Adrenal gland (tissue), 5 donors: ENCODE measurements around the gene PEAK1.

Experiments
- POLR2A ChIP-seq, 2 donors: fragments of 450-650 bp; IDR thresholded peaks; one replicate each; pipeline ENCODE4 v1.6.1; 2017; ENCODE audit warnings: antibody characterized with exemption in 2 of 2, mild to moderate bottlenecking in 2 of 2, moderate library complexity in 1 of 2
- TF ChIP-seq, protein P1 (sequence below), 6 experiments: fragments of 450-650 bp in 4 of 6; fragments of 200-600 bp in 2 of 6; sonication (generic) in 1 of 6; IDR thresholded peaks; 1 replicate in 5 of 6; 2 replicates in 1 of 6; pipeline versions ENCODE4 v1.5.1 to v1.8.0; 2016 to 2021; ENCODE audit warnings: antibody characterized with exemption in 6 of 6, mild to moderate bottlenecking in 2 of 6, moderate library complexity in 1 of 6
- donor health status: DM: no; HTN: no; CAD: no.

- TF ChIP-seq POLR2A (IDR thresholded peaks at IDR 0.05): no peak
- TF ChIP-seq, protein P1, sequence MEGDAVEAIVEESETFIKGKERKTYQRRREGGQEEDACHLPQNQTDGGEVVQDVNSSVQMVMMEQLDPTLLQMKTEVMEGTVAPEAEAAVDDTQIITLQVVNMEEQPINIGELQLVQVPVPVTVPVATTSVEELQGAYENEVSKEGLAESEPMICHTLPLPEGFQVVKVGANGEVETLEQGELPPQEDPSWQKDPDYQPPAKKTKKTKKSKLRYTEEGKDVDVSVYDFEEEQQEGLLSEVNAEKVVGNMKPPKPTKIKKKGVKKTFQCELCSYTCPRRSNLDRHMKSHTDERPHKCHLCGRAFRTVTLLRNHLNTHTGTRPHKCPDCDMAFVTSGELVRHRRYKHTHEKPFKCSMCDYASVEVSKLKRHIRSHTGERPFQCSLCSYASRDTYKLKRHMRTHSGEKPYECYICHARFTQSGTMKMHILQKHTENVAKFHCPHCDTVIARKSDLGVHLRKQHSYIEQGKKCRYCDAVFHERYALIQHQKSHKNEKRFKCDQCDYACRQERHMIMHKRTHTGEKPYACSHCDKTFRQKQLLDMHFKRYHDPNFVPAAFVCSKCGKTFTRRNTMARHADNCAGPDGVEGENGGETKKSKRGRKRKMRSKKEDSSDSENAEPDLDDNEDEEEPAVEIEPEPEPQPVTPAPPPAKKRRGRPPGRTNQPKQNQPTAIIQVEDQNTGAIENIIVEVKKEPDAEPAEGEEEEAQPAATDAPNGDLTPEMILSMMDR (IDR thresholded peaks at IDR 0.05): no peak
Measured at GRCh38 chr15:77064063-77064462, 355.8 kb downstream of the PEAK1 start.
